Measurements from ENCODE around the gene STK38L.

- TF ChIP-seq GATA3 (IDR thresholded peaks at IDR 0.05; ENCODE audit: low read depth, low read length) = no peak
- no peak for TF ChIP-seq GATA2 (IDR thresholded peaks at IDR 0.05; ENCODE audit: low read depth, low read length)
Observed at GRCh38 chr12:27296674-27297073, 52.6 kb downstream of the STK38L start.

Measured in SH-SY5Y (cell line).